Left ventricle myocardium inferior (tissue), 1 donor: Measurements from ENCODE around the gene PRR12. TPM values are rescaled to one million over a fixed set of nuclear protein-coding genes. Genes with fewer than 3 reads are reported as not detected.

ENCODE experiments used
- DNase-seq: peaks from one replicate; pipeline ENCODE4 v3.0.0-alpha.2; 2020
- H3K27ac ChIP-seq: fragments of 200-600 bp; replicated peaks from 2 replicates; pipeline ENCODE4 v1.8.0; 2021
- H3K27me3 ChIP-seq: fragments of 200-600 bp; 2 replicates; pipeline ENCODE4 v1.8.0; 2021; ENCODE audit warnings: low read depth
- H3K36me3 ChIP-seq: fragments of 200-600 bp; 2 replicates; pipeline ENCODE4 v1.8.0; 2021
- H3K4me1 ChIP-seq: fragments of 200-600 bp; 2 replicates; pipeline ENCODE4 v1.8.0; 2021
- H3K4me3 ChIP-seq: fragments of 200-600 bp; 2 replicates; pipeline ENCODE4 v1.8.0; 2021; ENCODE audit warnings: mild to moderate bottlenecking, moderate library complexity
- H3K9me3 ChIP-seq: fragments of 200-600 bp; replicated peaks from 2 replicates; pipeline ENCODE4 v1.8.0; 2021
- CTCF ChIP-seq: fragments of 200-600 bp; IDR thresholded peaks from 2 replicates; pipeline ENCODE4 v1.8.0; 2021; ENCODE audit warnings: antibody characterized with exemption, mild to moderate bottlenecking, borderline replicate concordance
- intact Hi-C: fragments of 100-400 bp; cut with micrococcal nuclease; formaldehyde crosslinking; loops from one replicate; pipeline ENCODE4 v1.11.0; 2022
- total RNA-seq: library from RNA; stranded (reverse); fragmentation: NEBNext Ultra II Directional; extraction: Animal tissue kit (Norgen Biotek cat#: 25700); gene quantifications from one replicate; pipeline ENCODE4 v1.2.1, GENCODE V29; 2021
- donor health status: DM: no; HTN: yes; CAD: no; lungs with severe emphysema.

Gene PRR12
- total RNA-seq, 1 donor from 2014 or later, result 15.5 TPM

GRCh38 chr19:49566302-49566701 lies 24.7 kb upstream of the PRR12 start:
- TF ChIP-seq CTCF, result no peak
- Histone ChIP-seq H3K9me3 (no peaks in the 10 kb centered on the region), H3K36me3 (no peaks in the 10 kb centered on the region), H3K4me1 (peaks cover 57% of the 10 kb centered on the region), H3K27ac (no peak overlapping the region), H3K27me3 (no peaks in the 10 kb centered on the region), H3K4me3 (no peak overlapping the region)
- intact Hi-C loops, result no loop called here
- DNase-seq, result no peak

GRCh38 chr19:49567861-49568441 lies 23.0 kb upstream of the PRR12 start:
- DNase-seq, result no peak
- Histone ChIP-seq H3K27me3 (no peaks in the 10 kb centered on the region), H3K4me3 (no peak overlapping the region), H3K9me3 (no peaks in the 10 kb centered on the region), H3K4me1 (peaks cover 62% of the 10 kb centered on the region), H3K27ac (no peak overlapping the region), H3K36me3 (no peaks in the 10 kb centered on the region)
- intact Hi-C loops, result no loop called here
- no peak for TF ChIP-seq CTCF

- H3K27me3 ChIP-seq, result no peaks in the 10 kb centered on the region
- peaks cover 44% of the 10 kb centered on the region for H3K4me1 ChIP-seq
- no peaks in the 10 kb centered on the region for H3K9me3 ChIP-seq
- H3K27ac ChIP-seq, result peak overlapping the region; percentile 77
- TF ChIP-seq CTCF, result peak; percentile 99
- H3K36me3 ChIP-seq, result peaks cover 13% of the 10 kb centered on the region
- H3K4me3 ChIP-seq, result peak overlapping the region; percentile 10
- intact Hi-C loops, result no loop called here
- no peak for DNase-seq
These were observed 20.7 kb upstream of the PRR12 start for GRCh38 chr19:49570138-49570856.

GRCh38 chr19:49570997-49571676 lies 19.8 kb upstream of the PRR12 start:
- no peaks in the 10 kb centered on the region for H3K27me3 ChIP-seq
- DNase-seq, result no peak
- peaks cover 35% of the 10 kb centered on the region for H3K4me1 ChIP-seq
- no peaks in the 10 kb centered on the region for H3K9me3 ChIP-seq
- H3K36me3 ChIP-seq, result peaks cover 21% of the 10 kb centered on the region
- H3K4me3 ChIP-seq, result peak overlapping the region; percentile 10
- no peak for TF ChIP-seq CTCF
- H3K27ac ChIP-seq, result peak overlapping the region; percentile 77
- intact Hi-C loops, result no loop called here

GRCh38 chr19:49573009-49573408 lies 18.0 kb upstream of the PRR12 start:
- no peaks in the 10 kb centered on the region for H3K9me3 ChIP-seq
- no peak overlapping the region for H3K27ac ChIP-seq
- no peak overlapping the region for H3K4me3 ChIP-seq
- peaks cover 36% of the 10 kb centered on the region for H3K4me1 ChIP-seq
- intact Hi-C loops, result no loop called here
- H3K36me3 ChIP-seq, result peaks cover 26% of the 10 kb centered on the region
- H3K27me3 ChIP-seq, result no peaks in the 10 kb centered on the region
- TF ChIP-seq CTCF, result no peak
- DNase-seq, result no peak
